Measurements from ENCODE around the gene ARL6IP4.

DNA sequence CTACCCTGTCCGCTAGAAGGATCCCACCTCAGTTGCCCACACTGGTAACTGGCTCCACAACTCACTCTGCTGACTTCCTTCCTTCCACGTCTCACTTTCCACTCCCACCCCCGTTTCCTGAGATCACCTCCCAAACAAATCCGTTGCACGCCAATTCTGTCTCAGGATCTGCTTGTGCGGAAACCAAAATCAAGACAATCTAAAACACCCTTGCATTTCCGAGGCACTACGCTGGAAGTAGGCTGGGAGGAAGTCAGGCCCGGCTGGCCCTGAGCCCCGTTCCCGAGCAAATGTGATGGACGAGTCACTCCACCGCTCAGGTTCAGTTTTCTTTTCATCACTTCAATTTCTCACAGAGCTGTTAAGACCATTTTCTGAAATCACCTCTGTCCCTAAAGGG is 37.3 kb upstream of the ARL6IP4 start:
- TF ChIP-seq, protein P1, sequence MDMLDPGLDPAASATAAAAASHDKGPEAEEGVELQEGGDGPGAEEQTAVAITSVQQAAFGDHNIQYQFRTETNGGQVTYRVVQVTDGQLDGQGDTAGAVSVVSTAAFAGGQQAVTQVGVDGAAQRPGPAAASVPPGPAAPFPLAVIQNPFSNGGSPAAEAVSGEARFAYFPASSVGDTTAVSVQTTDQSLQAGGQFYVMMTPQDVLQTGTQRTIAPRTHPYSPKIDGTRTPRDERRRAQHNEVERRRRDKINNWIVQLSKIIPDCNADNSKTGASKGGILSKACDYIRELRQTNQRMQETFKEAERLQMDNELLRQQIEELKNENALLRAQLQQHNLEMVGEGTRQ (CRISPR knock-in tag; IDR thresholded peaks at IDR 0.05), result no peak
- TF ChIP-seq RELA (CRISPR knock-in tag; IDR thresholded peaks at IDR 0.05; ENCODE audit: borderline replicate concordance) (no peak), NFYB (CRISPR knock-in tag; conservative IDR thresholded peaks at IDR 0.05; ENCODE audit: low read depth) (no peak), CREM (CRISPR knock-in tag; IDR thresholded peaks at IDR 0.05) (no peak), ATF1 (CRISPR knock-in tag; IDR thresholded peaks at IDR 0.05) (no peak)
- TF ChIP-seq, protein P2, sequence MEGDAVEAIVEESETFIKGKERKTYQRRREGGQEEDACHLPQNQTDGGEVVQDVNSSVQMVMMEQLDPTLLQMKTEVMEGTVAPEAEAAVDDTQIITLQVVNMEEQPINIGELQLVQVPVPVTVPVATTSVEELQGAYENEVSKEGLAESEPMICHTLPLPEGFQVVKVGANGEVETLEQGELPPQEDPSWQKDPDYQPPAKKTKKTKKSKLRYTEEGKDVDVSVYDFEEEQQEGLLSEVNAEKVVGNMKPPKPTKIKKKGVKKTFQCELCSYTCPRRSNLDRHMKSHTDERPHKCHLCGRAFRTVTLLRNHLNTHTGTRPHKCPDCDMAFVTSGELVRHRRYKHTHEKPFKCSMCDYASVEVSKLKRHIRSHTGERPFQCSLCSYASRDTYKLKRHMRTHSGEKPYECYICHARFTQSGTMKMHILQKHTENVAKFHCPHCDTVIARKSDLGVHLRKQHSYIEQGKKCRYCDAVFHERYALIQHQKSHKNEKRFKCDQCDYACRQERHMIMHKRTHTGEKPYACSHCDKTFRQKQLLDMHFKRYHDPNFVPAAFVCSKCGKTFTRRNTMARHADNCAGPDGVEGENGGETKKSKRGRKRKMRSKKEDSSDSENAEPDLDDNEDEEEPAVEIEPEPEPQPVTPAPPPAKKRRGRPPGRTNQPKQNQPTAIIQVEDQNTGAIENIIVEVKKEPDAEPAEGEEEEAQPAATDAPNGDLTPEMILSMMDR (IDR thresholded peaks at IDR 0.05), result no peak
- TF ChIP-seq, protein P3, sequence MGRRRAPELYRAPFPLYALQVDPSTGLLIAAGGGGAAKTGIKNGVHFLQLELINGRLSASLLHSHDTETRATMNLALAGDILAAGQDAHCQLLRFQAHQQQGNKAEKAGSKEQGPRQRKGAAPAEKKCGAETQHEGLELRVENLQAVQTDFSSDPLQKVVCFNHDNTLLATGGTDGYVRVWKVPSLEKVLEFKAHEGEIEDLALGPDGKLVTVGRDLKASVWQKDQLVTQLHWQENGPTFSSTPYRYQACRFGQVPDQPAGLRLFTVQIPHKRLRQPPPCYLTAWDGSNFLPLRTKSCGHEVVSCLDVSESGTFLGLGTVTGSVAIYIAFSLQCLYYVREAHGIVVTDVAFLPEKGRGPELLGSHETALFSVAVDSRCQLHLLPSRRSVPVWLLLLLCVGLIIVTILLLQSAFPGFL (CRISPR knock-in tag; IDR thresholded peaks at IDR 0.05; ENCODE audit: borderline replicate concordance), result no peak
- TF ChIP-seq, protein P4, sequence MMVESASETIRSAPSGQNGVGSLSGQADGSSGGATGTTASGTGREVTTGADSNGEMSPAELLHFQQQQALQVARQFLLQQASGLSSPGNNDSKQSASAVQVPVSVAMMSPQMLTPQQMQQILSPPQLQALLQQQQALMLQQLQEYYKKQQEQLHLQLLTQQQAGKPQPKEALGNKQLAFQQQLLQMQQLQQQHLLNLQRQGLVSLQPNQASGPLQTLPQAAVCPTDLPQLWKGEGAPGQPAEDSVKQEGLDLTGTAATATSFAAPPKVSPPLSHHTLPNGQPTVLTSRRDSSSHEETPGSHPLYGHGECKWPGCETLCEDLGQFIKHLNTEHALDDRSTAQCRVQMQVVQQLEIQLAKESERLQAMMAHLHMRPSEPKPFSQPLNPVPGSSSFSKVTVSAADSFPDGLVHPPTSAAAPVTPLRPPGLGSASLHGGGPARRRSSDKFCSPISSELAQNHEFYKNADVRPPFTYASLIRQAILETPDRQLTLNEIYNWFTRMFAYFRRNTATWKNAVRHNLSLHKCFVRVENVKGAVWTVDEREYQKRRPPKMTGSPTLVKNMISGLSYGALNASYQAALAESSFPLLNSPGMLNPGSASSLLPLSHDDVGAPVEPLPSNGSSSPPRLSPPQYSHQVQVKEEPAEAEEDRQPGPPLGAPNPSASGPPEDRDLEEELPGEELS (CRISPR knock-in tag; IDR thresholded peaks at IDR 0.05), result no peak
- TF ChIP-seq, protein P5, sequence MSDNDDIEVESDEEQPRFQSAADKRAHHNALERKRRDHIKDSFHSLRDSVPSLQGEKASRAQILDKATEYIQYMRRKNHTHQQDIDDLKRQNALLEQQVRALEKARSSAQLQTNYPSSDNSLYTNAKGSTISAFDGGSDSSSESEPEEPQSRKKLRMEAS (CRISPR knock-in tag; IDR thresholded peaks at IDR 0.05), result no peak
- TF ChIP-seq, protein P6, sequence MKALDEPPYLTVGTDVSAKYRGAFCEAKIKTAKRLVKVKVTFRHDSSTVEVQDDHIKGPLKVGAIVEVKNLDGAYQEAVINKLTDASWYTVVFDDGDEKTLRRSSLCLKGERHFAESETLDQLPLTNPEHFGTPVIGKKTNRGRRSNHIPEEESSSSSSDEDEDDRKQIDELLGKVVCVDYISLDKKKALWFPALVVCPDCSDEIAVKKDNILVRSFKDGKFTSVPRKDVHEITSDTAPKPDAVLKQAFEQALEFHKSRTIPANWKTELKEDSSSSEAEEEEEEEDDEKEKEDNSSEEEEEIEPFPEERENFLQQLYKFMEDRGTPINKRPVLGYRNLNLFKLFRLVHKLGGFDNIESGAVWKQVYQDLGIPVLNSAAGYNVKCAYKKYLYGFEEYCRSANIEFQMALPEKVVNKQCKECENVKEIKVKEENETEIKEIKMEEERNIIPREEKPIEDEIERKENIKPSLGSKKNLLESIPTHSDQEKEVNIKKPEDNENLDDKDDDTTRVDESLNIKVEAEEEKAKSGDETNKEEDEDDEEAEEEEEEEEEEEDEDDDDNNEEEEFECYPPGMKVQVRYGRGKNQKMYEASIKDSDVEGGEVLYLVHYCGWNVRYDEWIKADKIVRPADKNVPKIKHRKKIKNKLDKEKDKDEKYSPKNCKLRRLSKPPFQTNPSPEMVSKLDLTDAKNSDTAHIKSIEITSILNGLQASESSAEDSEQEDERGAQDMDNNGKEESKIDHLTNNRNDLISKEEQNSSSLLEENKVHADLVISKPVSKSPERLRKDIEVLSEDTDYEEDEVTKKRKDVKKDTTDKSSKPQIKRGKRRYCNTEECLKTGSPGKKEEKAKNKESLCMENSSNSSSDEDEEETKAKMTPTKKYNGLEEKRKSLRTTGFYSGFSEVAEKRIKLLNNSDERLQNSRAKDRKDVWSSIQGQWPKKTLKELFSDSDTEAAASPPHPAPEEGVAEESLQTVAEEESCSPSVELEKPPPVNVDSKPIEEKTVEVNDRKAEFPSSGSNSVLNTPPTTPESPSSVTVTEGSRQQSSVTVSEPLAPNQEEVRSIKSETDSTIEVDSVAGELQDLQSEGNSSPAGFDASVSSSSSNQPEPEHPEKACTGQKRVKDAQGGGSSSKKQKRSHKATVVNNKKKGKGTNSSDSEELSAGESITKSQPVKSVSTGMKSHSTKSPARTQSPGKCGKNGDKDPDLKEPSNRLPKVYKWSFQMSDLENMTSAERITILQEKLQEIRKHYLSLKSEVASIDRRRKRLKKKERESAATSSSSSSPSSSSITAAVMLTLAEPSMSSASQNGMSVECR (CRISPR knock-in tag; IDR thresholded peaks at IDR 0.05; ENCODE audit: borderline replicate concordance), result no peak

Data from WTC11 (cell line).